ENCODE measurements around the gene FOXD3. TPM values are rescaled to one million over a fixed set of nuclear protein-coding genes. Genes with fewer than 3 reads are reported as not detected.
A peak's percentile ranks its signal among the peaks of the same experiment; 100 is the strongest.

FOXD3 gene
- not detected in 2 replicates for polyA plus RNA-seq (2011; rRNA removed)
- polyA minus RNA-seq (2011; rRNA and poly(A)+ RNA removed), result not detected in 2 replicates

DNA sequence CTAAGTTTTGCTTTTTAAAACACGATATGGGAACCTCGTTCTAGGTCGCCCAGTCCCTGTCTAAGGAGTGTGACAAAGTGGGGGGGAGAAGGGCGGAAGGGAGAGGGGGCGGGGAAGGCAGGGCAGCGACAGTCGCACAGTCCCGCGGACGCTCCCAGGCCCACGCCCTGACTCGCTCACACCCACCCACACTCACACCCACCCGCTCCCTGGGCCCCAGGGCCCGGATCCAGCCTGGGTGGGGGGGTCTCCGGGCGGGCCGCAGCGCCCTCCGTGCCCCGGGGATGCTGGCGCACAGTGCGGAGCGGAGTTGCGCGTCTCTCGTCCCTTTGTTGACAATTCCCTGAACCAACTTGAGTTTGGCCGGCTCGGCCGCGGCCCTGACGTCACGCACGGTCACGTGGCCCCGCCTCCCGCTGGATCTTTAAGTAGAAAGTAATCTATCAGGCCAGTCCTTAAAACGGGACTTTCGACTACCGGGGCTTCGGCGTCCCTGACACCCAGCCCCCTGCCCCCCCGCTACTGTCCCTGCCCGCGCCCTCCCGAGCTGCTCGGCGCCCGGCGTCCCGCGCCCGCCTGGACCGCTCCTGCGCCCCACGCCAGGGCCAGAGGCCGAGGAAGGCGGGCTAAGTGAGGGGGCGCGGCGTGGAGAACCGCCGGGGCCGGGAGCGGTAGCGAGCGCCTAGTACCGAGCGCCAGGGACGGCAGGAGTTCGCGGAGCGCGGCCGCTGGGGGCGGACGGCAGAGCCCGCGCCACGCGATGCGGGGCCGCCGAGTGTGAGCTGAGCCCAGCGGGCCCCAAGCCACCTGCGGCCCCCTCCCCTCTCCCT is at the start of gene FOXD3:
Gene FOXD3, plus strand, starts transcription at position 454 of the 830 bp plus-strand sequence. CDS start 492 bp downstream, outside the sequence.
- no peak for TF ChIP-seq CTCF (IDR thresholded peaks at IDR 0.05; ENCODE audit: low read depth, low read length)
- POLR2A ChIA-PET, result interaction anchor here (0.6 kb wide), 1 partner anchor 35 kb away, joined by 5 read pairs; no protein-coding TSS in a partner anchor
- CTCF ChIA-PET, result no interaction called here

DNA sequence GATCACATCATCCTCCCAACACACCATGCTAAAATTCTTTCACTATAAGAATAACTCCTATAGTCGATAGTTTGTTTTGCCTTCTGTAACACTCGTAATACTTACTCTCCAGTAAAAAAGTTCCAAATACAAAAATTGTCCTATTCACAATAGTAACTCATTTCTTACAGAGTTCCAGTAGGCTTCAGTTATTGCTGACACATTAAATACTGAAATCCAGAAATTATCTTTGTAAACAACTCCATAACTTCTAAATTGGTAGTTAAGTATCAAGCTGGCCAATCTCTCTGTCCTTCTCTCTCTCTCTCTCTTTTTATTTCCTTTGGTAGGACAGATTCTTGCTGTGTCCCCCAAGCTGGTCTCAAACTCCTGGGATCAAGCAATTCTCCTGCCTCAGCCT is 49.6 kb upstream of the FOXD3 start:
- CTCF ChIA-PET, result no interaction called here
- H3K4me3 ChIP-seq (ENCODE audit: low read depth, low read length), result no peak overlapping the region
- no peaks in the 10 kb centered on the region for H3K9me3 ChIP-seq (ENCODE audit: control insufficient read depth, insufficient read depth, low read length)
- peaks cover 9% of the 10 kb centered on the region for H3K27me3 ChIP-seq (ENCODE audit: control insufficient read depth, insufficient read depth, low read length)
- POLR2A ChIA-PET, result no interaction called here
- no peak overlapping the region for H3K27ac ChIP-seq (ENCODE audit: low read depth, low read length)
- TF ChIP-seq CTCF (IDR thresholded peaks at IDR 0.05; ENCODE audit: low read depth, low read length), result no peak
- no peak for DNase-seq (ENCODE audit: low read depth, low spot score)

More for the DNA sequence above, at the start of gene FOXD3:
- no peak for DNase-seq (ENCODE audit: low read depth, low spot score)
- Histone ChIP-seq H3K9me3 (ENCODE audit: control insufficient read depth, insufficient read depth, low read length) (peaks cover 26% of the 10 kb centered on the region; the same call in 1 of the 2 replicates), H3K27me3 (ENCODE audit: control insufficient read depth, insufficient read depth, low read length) (peaks cover 84% of the 10 kb centered on the region), H3K4me3 (ENCODE audit: low read depth, low read length) (peak within 1 kb of the TSS; percentile 52), H3K27ac (ENCODE audit: low read depth, low read length) (no peak within 1 kb of the TSS)

DNA sequence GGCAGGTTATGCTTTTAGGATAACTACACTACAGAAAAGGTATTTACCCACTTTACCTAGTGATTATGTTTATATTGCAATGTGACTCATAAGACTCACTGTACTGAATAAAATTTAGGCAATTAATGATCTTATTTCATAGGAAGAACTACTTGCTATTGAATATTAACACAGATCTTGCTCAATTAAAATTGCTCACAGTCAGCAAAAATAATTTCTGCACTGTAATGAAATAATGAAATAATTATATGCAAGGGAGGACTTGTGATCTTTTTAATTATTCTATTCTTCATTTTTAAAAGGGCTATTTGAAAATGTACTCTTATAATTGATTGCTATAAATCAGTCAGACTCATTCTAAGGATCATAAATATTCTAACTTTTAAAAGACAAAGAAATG is 48.0 kb upstream of the FOXD3 start:
- Histone ChIP-seq H3K27me3 (ENCODE audit: control insufficient read depth, insufficient read depth, low read length) (peaks cover 9% of the 10 kb centered on the region), H3K27ac (ENCODE audit: low read depth, low read length) (no peak overlapping the region), H3K9me3 (ENCODE audit: control insufficient read depth, insufficient read depth, low read length) (no peaks in the 10 kb centered on the region), H3K4me3 (ENCODE audit: low read depth, low read length) (no peak overlapping the region)
- TF ChIP-seq CTCF (IDR thresholded peaks at IDR 0.05; ENCODE audit: low read depth, low read length), result no peak
- ChIA-PET POLR2A (no interaction called here), CTCF (no interaction called here)
- no peak for DNase-seq (ENCODE audit: low read depth, low spot score)

GRCh38 chr1:63274979-63275378 is 47.4 kb upstream of the FOXD3 start:
- DNase-seq (ENCODE audit: low read depth, low spot score), result no peak
- H3K9me3 ChIP-seq (ENCODE audit: control insufficient read depth, insufficient read depth, low read length), result no peaks in the 10 kb centered on the region
- no peak for TF ChIP-seq CTCF (IDR thresholded peaks at IDR 0.05; ENCODE audit: low read depth, low read length)
- no peak overlapping the region for H3K27ac ChIP-seq (ENCODE audit: low read depth, low read length)
- no peak overlapping the region for H3K4me3 ChIP-seq (ENCODE audit: low read depth, low read length)
- ChIA-PET POLR2A (no interaction called here), CTCF (no interaction called here)
- peaks cover 9% of the 10 kb centered on the region for H3K27me3 ChIP-seq (ENCODE audit: control insufficient read depth, insufficient read depth, low read length)

- CTCF ChIA-PET, result no interaction called here
- H3K27ac ChIP-seq (ENCODE audit: low read depth, low read length), result no peak overlapping the region
- no peak for DNase-seq (ENCODE audit: low read depth, low spot score)
These were observed 45.7 kb upstream of the FOXD3 start for GRCh38 chr1:63276624-63277023.

More at GRCh38 chr1:63276624-63277023, 45.7 kb upstream of the FOXD3 start:
- no peak for TF ChIP-seq CTCF (IDR thresholded peaks at IDR 0.05; ENCODE audit: low read depth, low read length)
- POLR2A ChIA-PET, result no interaction called here
- Histone ChIP-seq H3K9me3 (ENCODE audit: control insufficient read depth, insufficient read depth, low read length) (no peaks in the 10 kb centered on the region), H3K27me3 (ENCODE audit: control insufficient read depth, insufficient read depth, low read length) (peaks cover 9% of the 10 kb centered on the region), H3K4me3 (ENCODE audit: low read depth, low read length) (no peak overlapping the region)

Measured in AG04450 (cell line).